A549 treated with Hydrocortisone at 1 μM for 4 hours (cell line): ENCODE results near the gene PAIP2. TPM values are rescaled to one million over a fixed set of nuclear protein-coding genes. Genes with fewer than 3 reads are reported as not detected.

Experiments
- total RNA-seq: library from RNA; stranded (reverse); fragments of 200-300 nt; extraction: Qiagen RNA extraction; gene quantifications from 5 replicates; pipeline ENCODE4 v1.2.3, GENCODE V29; 2022

The PAIP2 gene, protein sequence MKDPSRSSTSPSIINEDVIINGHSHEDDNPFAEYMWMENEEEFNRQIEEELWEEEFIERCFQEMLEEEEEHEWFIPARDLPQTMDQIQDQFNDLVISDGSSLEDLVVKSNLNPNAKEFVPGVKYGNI
- total RNA-seq: 84.3 to 93.3 TPM (median 87.5 TPM) in 5 replicates

DNA sequence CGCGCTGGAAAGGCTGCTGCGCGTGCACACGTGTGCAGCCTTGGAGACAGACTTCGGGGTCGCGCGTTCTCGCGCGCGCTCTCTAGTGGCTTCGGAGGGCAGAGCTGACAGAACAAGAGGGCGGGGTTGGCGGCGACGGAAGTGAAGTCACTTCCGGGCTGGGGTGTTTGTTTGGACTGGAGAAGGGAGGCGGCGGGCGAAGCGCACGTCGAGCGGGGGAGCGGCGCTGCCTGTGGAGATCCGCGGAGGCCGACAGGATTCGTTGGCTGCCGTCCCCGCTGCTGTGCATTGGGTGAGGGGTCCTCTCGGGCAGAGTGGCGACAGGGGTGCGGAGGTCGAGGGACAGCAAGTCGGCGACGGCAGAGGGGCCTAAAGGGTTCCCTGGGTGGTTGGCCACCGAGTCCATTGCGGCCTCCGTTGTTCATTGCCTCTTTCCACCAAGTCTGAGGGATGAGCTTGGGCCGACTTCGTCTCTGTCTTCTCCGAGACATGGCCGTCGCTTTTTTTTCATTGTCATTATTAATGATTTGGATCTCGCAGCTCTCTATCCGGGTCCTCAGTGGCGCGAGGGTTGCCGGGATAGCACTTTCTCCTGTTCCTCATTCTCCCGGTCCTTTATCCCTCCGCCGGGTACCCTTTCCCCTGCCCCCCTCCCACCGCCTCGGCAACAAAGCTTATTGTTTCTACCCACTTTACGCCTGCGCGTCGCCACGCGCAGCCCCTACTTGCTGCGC, at the start of gene PAIP2:
TSS of gene PAIP2 (plus strand) at position 166 of the 734 bp plus-strand sequence. CDS start 21,931 bp downstream, outside the sequence.

DNA sequence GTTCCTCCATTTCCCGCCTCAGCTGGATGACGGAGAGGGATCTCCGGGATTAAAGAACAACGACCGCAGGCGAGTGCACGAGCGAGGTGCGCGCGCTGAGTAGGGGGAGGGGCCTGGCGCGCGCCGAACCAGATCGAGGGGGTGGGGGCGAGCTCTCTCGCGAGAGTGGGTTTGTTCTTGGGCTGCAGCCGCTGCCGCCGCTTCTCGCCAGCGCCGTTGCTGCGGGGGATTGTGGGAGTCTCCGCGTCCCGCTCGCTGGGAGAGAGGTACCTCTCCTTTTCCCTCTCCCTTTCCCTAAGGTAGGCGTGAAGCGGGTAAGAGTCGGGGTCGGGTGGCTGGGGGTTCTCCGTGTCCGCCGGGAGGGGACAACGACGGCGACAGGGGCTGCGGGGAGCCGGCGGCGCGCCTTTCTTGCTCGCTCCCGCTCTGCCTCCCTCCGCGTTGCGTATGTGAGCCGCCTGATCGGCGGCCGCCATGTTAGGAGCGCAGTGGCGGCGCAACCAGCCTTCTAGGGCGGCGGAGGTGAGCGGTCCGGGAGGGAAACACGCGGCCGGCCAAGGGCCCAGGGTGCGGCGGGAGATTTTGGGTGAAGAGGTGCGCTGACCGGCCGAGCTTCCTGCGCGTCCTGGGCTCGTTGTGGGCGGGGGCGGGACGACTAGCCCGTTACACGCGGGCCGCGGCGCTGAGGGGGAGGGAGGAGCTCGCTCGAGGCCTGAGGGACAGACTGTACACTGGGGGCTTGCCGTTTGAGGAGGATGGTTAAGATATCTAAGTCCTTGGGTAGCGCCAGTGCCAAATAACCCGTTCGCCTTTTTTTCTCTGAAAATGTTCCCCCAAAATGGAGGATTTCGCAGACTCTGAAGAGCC, 47.9 kb upstream of the PAIP2 start, which contains the start of gene MATR3:
TSS of gene MATR3 (plus strand) at position 234 of the 867 bp plus-strand sequence. CDS start 13,676 bp downstream, outside the sequence.

DNA sequence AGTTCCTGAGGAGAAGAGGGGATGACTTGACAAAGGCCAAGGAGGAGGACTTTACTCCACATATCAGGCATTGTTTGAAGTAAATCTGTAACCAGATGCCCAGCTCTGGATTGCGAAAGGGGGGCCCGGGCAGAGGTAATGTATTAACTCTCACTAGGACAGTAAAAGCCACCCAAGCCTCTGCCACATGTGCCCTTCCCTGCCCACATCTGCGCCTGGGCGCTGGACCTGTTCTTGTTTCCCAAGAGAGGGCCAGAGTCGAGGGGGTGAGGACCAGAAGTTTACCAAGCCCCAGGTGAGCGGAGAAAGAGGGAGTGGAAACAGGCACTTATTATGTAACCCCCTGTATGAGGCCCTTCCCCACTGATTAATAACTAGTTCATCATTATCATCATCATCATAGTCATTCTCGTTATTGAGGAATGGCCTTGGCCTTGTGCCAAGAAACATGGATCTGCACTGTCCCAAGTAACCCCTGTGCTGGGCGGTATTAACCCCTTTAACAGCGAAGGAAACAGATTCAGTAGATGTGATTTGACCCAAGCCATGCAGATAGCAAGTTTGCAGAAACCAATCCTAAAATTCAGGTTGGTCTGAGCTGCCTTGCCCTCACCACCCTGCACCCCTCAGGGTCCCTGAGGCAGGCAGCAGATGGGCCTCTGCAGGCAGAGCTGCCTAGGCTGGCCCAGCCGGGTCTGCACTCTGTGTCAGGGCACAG, 41.8 kb downstream of the PAIP2 start, which contains the start of gene SLC23A1:
TSS of gene SLC23A1 (minus strand) at position 23 of the 718 bp plus-strand sequence. CDS start 44 bp downstream, outside the sequence.

DNA sequence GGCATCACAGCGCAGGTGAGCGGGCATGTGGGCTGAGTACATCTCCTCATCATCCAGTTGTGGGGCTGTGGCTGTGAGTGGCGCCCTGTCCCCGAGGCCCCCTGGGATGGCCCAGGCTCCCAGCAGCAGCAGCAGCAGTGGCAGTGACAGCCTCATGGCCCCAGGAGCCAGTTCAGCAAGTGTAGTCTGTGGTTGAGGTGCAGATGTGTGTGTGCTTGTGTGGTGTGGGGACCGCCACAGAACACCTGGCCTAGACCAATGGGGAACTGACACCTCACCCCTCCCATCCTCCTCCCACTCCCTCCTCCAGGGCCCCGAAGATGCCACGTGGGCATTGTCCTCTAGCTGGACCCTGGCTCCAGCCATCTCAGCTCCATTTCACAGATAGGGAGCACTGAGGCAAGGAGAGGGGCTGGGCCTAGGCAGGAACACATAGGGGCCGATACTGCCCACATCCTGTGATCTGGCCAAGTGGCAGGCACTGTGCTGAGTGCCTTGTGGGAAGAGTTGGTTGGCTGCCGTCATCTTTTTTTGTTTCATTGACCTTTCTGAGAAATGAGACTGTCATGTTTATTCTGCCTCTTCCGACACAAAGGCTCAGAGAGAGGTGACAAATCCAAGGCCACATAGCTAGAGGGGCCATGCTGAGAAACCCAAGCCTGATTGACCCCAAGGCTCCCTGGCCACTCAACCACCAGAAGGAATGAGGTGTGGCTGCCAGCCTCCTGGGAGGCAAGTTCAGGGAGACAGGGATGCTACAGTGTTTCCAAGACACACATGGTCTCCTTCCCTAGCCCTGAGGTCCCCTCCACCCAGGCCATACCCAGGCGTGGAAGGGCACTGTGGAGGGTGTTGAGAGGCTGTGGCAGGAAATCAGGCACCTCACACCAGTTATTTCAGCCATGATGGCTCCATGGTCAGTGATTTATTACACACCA, 48.3 kb downstream of the PAIP2 start, which contains the start of gene MZB1:
TSS of gene MZB1 (minus strand) at position 213 of the 938 bp plus-strand sequence. CDS start at position 156, 57 bp downstream.

DNA sequence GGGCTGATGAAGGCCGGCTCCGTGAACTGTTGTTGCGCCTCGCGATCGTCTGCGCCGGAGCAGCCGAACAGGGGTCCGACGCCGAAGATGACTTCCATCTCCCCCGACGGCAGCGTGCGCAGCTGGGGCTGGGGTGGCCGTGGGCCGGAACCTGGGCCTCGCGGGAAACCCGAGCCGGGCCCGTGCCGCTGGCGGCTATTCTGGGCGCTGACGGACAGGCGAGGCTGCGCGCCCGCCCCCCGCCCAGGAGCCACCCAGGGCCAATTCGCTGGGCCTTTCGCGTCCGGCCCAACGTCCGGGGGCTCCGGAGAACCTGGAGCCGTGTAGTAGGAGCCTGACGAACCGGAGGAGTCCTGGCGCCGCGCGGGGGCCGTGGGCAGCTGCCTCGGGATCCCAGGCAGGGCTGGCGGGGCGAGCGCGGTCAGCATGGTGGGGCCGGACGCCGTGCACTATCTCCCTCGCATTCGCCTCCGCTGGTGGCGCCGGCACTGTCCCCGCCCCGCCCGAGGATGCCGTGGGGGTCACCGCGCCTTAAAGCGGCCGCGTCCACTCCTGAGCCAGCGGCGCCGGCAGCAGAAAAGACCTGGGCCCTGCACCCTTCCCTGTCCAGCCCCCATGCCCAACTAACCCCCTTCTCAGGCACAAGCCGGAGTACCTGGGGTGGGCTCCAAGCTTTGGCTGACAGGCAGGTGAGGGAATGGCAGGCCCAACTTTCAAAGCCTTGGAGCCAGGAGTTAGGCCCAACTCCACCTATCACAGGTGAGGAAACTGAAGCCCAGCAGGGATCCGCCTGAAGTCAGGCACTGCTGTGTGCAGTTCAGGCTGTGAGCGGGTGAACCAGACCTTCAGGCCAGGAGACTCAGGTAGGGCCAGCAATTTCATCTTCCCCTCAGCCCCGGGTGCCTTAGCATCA, 53.3 kb downstream of the PAIP2 start, which contains the start of gene PROB1:
TSS of gene PROB1 (minus strand) at position 451 of the 913 bp plus-strand sequence. CDS start at position 428, 23 bp downstream.

DNA sequence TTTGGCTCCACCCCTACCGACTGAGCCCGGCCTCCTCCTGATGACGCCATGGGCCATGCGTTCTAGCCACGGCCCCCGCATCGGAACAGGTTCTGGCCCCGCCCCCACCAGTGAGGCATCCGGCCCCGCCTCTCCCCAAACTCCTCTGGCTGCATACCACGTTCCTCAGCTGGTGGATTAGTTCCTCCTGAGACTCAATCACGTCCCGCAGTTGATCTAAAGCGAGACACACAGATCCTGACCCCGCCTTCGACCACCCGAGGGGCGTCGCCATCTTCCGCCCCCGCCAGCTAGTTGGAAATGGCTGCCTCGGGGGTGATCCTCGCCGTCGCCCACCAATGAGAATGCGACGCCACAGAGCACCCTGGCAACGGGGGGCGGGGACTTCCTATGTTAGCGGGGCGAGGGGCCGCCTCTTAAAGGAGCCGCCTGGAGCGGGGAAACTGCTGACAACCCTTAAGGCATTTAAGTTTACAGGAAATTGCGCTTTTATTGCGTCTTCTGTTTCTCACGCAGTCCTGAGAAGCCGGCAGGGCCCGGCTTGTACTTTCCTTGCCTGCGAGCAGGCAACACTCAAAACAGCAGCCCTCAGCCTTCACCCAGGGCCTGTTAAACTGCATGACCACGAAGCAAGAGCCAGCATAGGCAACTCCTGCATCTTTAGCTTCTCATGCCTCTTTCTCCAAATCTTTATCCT, 62.3 kb downstream of the PAIP2 start, which contains the start of gene SPATA24:
TSS of gene SPATA24 (minus strand) at position 303 of the 697 bp plus-strand sequence. CDS start at position 274, 29 bp downstream.

Other genes starting within 250 kb of the PAIP2 start
- gene SIL1, start 143.5 kb upstream of the PAIP2 start, total RNA-seq: 23.7 to 29.4 TPM (median 25.8 TPM) in 5 replicates
- gene MATR3, start 48.1 kb upstream of the PAIP2 start, total RNA-seq: 152 to 191 TPM (median 164 TPM) in 5 replicates
- 0.97 to 1.6 TPM (median 1.5 TPM) in 5 replicates for gene SLC23A1, start 41.4 kb downstream of the PAIP2 start, total RNA-seq
- 0.13 TPM in 1 of 5 replicates, not detected in the others for gene MZB1, start 48.1 kb downstream of the PAIP2 start, total RNA-seq
- 0.18 to 0.25 TPM (median 0.20 TPM) in 5 replicates for gene PROB1, start 53.2 kb downstream of the PAIP2 start, total RNA-seq
- gene SPATA24, start 62.2 kb downstream of the PAIP2 start, total RNA-seq: 4.3 to 7.1 TPM (median 4.8 TPM) in 5 replicates
- gene DNAJC18, start 97.7 kb downstream of the PAIP2 start, total RNA-seq: 4.8 to 8.2 TPM (median 8.1 TPM) in 5 replicates
- gene ECSCR, start 120.9 kb downstream of the PAIP2 start, total RNA-seq: not detected in 5 replicates
- not detected in 5 replicates for gene SMIM33, start 129.2 kb downstream of the PAIP2 start, total RNA-seq
- gene STING1, start 140.9 kb downstream of the PAIP2 start, total RNA-seq: 0.66 to 0.97 TPM (median 0.91 TPM) in 5 replicates
- gene UBE2D2, start 219.5 kb downstream of the PAIP2 start, total RNA-seq: 124 to 176 TPM (median 169 TPM) in 5 replicates